Motor neuron (in vitro differentiated cells): ENCODE data around the gene RMI1. TPM values are rescaled to one million over a fixed set of nuclear protein-coding genes. Genes with fewer than 3 reads are reported as not detected.

ENCODE experiments used
- ATAC-seq, 8 experiments: fragments of 200-7000 bp; cut with Tn5 transposase; replicated peaks in 6 of 8; 2 replicates each; pipeline ENCODE4 v1.8.0; 2021; ENCODE audit warnings: mild to moderate bottlenecking in 8 of 8, moderate library complexity in 8 of 8
- H3K27ac ChIP-seq, 2 donors: fragments of 250-450 bp; sonication (Bioruptor Pico); 2 replicates each; pipeline ENCODE4 v1.9.0; 2021; ENCODE audit warnings: antibody characterized with exemption in 2 of 2, mild to moderate bottlenecking in 2 of 2, moderate library complexity in 1 of 2
- H3K4me1 ChIP-seq, 2 donors: fragments of 250-450 bp; sonication (Bioruptor Pico); replicated peaks in 1 of 2; 2 replicates each; pipeline ENCODE4 v1.6.1; 2021; ENCODE audit warnings: antibody characterized with exemption in 2 of 2, mild to moderate bottlenecking in 2 of 2, moderate library complexity in 1 of 2
- H3K4me3 ChIP-seq, 5 donors: fragments of 250-450 bp; sonication (Bioruptor Pico); 2 replicates each; pipeline ENCODE4 v1.9.0; 2021; ENCODE audit warnings: antibody characterized with exemption in 5 of 5, mild to moderate bottlenecking in 5 of 5, moderate library complexity in 4 of 5
- WGBS, 10 experiments: fragments of 450-650 bp; shearing (Covaris generic); methylation state at CpG; one replicate each; pipeline ENCODE4 v1.0.0; 2022; 5-methylcytosine and 5-hydroxymethylcytosine counted together
- in situ Hi-C, 9 experiments: fragments of 400-800 bp; cut with MboI; loops; one replicate each; pipeline ENCODE4 v1.15.0; 2021; ENCODE audit warnings: low sequenced_read_pairs in 9 of 9, low pct_unique_long_range_greater_than_20kb in 2 of 9; ENCODE audit not compliant: unreplicated experiment in 9 of 9
- total RNA-seq, 8 experiments: library from RNA; unstranded; fragments of 300-600 nt; gene quantifications; 2 replicates each; pipeline versions ENCODE4 v1.2.3 to v1.2.4, GENCODE V29; 2022

Gene RMI1
- total RNA-seq, 8 experiments from 2014 or later: 1.9 to 19.4 (median 7.6) TPM

- peak overlapping the region in 1 of 5 donors; percentile 16 for H3K4me3 ChIP-seq
- H3K27ac ChIP-seq: no peak overlapping the region
- WGBS, 10 experiments: 0 to 100% (median 78%) methylated on average over 2 to 12 of the region's 23 CpGs; no CpG with 5 or more reads in 2 of the 10 experiments
- in situ Hi-C loops: no loop called here
- ATAC-seq: peak in 4 of 8 experiments; percentile 8 to 46 (median 38)
- H3K4me1 ChIP-seq: no peaks in the 10 kb centered on the region
Observed at GRCh38 chr9:83956086-83956435, 24.5 kb upstream of the RMI1 start.

- H3K4me3 ChIP-seq: peak overlapping the region in 2 of 5 donors; percentile 16 to 21
- in situ Hi-C loops: no loop called here
- no peak overlapping the region for H3K27ac ChIP-seq
- WGBS, 10 experiments: 0 to 100% (median 57%) methylated on average over 1 to 18 of the region's 57 CpGs; no CpG with 5 or more reads in 2 of the 10 experiments
- no peaks in the 10 kb centered on the region for H3K4me1 ChIP-seq
- ATAC-seq: peak in 4 of 8 experiments; percentile 78 to 89 (median 86)
Observed at GRCh38 chr9:83956436-83957247, 24.0 kb upstream of the RMI1 start.

GRCh38 chr9:83957248-83957513 is 23.4 kb upstream of the RMI1 start:
- Histone ChIP-seq H3K27ac (no peak overlapping the region), H3K4me1 (no peaks in the 10 kb centered on the region), H3K4me3 (no peak overlapping the region)
- ATAC-seq: no peak
- in situ Hi-C loops: no loop called here
- 0 to 92% (median 80%) methylated on average over 1 to 4 of the region's 4 CpGs; no CpG with 5 or more reads in 3 of the 10 experiments for WGBS, 10 experiments

- Histone ChIP-seq H3K4me1 (no peaks in the 10 kb centered on the region), H3K27ac (no peak overlapping the region), H3K4me3 (no peak overlapping the region)
- 11 to 92% (median 71%) methylated on average over 1 to 4 of the region's 4 CpGs; no CpG with 5 or more reads in 3 of the 10 experiments for WGBS, 10 experiments
- in situ Hi-C loops: no loop called here
- ATAC-seq: peak in 1 of 8 experiments; percentile 2
Observed at GRCh38 chr9:83959061-83959460, 21.5 kb upstream of the RMI1 start.

- in situ Hi-C loops: no loop called here
- ATAC-seq: no peak
- Histone ChIP-seq H3K4me1 (peaks cover 6 to 8% of the 10 kb centered on the region in 2 donors), H3K27ac (no peak overlapping the region), H3K4me3 (no peak overlapping the region)
- WGBS, 10 experiments: 78 to 100% (median 90%) methylated on average over 1 to 5 of the region's 5 CpGs; no CpG with 5 or more reads in 2 of the 10 experiments
Observed at GRCh38 chr9:83960991-83961390, 19.6 kb upstream of the RMI1 start.

GRCh38 chr9:83962165-83962564 is 18.4 kb upstream of the RMI1 start:
- Histone ChIP-seq H3K4me3 (no peak overlapping the region), H3K4me1 (peaks cover 6 to 8% of the 10 kb centered on the region in 2 donors), H3K27ac (no peak overlapping the region)
- 14 to 100% (median 56%) methylated on average over 1 to 2 of the region's 3 CpGs; no CpG with 5 or more reads in 3 of the 10 experiments for WGBS, 10 experiments
- ATAC-seq: peak in 1 of 8 experiments; percentile 9
- in situ Hi-C loops: no loop called here

- WGBS, 10 experiments: 0 to 83% (median 40%) methylated on average over 1 to 2 of the region's 2 CpGs; no CpG with 5 or more reads in 2 of the 10 experiments
- Histone ChIP-seq H3K4me1 (peaks cover 6 to 8% of the 10 kb centered on the region in 2 donors), H3K27ac (peak overlapping the region in 1 of 2 donors; percentile 4), H3K4me3 (no peak overlapping the region)
- in situ Hi-C loops: no loop called here
- ATAC-seq: peak; percentile 7 to 33 (median 18)
Observed at GRCh38 chr9:83964973-83965349, 15.6 kb upstream of the RMI1 start.

GRCh38 chr9:83965350-83966208 is 15.0 kb upstream of the RMI1 start:
- ATAC-seq: peak; percentile 5 to 59 (median 30)
- Histone ChIP-seq H3K27ac (no peak overlapping the region), H3K4me1 (peaks cover 6 to 8% of the 10 kb centered on the region in 2 donors), H3K4me3 (no peak overlapping the region)
- in situ Hi-C loops: no loop called here
- WGBS, 10 experiments: 8 to 88% (median 40%) methylated on average over 1 to 8 of the region's 11 CpGs; no CpG with 5 or more reads in 1 of the 10 experiments

GRCh38 chr9:83966209-83966582 is 14.4 kb upstream of the RMI1 start:
- peak in 4 of 8 experiments; percentile 7 to 21 (median 9) for ATAC-seq
- in situ Hi-C loops: no loop called here
- no peak overlapping the region for H3K4me3 ChIP-seq
- 69 to 94% (median 89%) methylated on average over 2 to 8 of the region's 8 CpGs; no CpG with 5 or more reads in 2 of the 10 experiments for WGBS, 10 experiments
- H3K27ac ChIP-seq: no peak overlapping the region
- peaks cover 6 to 8% of the 10 kb centered on the region in 2 donors for H3K4me1 ChIP-seq

- peaks cover 6 to 8% of the 10 kb centered on the region in 2 donors for H3K4me1 ChIP-seq
- in situ Hi-C loops: no loop called here
- ATAC-seq: no peak
- 71 to 100% (median 100%) methylated on average over 1 of the region's 1 CpG; no CpG with 5 or more reads in 3 of the 10 experiments for WGBS, 10 experiments
- H3K4me3 ChIP-seq: no peak overlapping the region
- no peak overlapping the region for H3K27ac ChIP-seq
Observed at GRCh38 chr9:83967073-83967472, 13.5 kb upstream of the RMI1 start.

- ATAC-seq: no peak
- peaks cover 5% of the 10 kb centered on the region in 2 donors for H3K4me1 ChIP-seq
- no peak overlapping the region for H3K4me3 ChIP-seq
- in situ Hi-C loops: no loop called here
- WGBS, 10 experiments: 70 to 100% (median 92%) methylated on average over 2 to 3 of the region's 3 CpGs; no CpG with 5 or more reads in 1 of the 10 experiments
- no peak overlapping the region for H3K27ac ChIP-seq
Observed at GRCh38 chr9:83969602-83970001, 11.0 kb upstream of the RMI1 start.

- in situ Hi-C loops: no loop called here
- ATAC-seq: no peak
- Histone ChIP-seq H3K27ac (no peak overlapping the region), H3K4me1 (peaks cover 0 to 9% of the 10 kb centered on the region in 2 donors), H3K4me3 (no peak overlapping the region)
- 30 to 100% (median 90%) methylated on average over 4 to 6 of the region's 6 CpGs; no CpG with 5 or more reads in 1 of the 10 experiments for WGBS, 10 experiments
Observed at GRCh38 chr9:83971485-83971884, 9.1 kb upstream of the RMI1 start.

GRCh38 chr9:83972286-83972685 is 8.3 kb upstream of the RMI1 start:
- Histone ChIP-seq H3K4me3 (no peak overlapping the region), H3K27ac (no peak overlapping the region), H3K4me1 (peaks cover 4 to 17% of the 10 kb centered on the region in 2 donors)
- WGBS, 10 experiments: 43 to 100% (median 90%) methylated on average over 1 to 2 of the region's 2 CpGs; no CpG with 5 or more reads in 1 of the 10 experiments
- ATAC-seq: no peak
- in situ Hi-C loops: no loop called here
